H9 (cell line): ENCODE results near the gene SMARCC2. TPM values are rescaled to one million over a fixed set of nuclear protein-coding genes. Genes with fewer than 3 reads are reported as not detected.

ENCODE experiments used
- DNase-seq: peaks from one replicate; pipeline ENCODE4 v3.0.0-alpha.2; 2017
- H2AFZ ChIP-seq: one replicate; pipeline ENCODE4 v1.6.1; 2013; ENCODE audit warnings: mild to moderate bottlenecking, low read length, control low read depth, moderate library complexity
- H2AK5ac ChIP-seq: 2 replicates; pipeline ENCODE4 v1.6.1; 2013; ENCODE audit warnings: low read length, control low read depth, mixed read lengths; ENCODE audit not compliant: insufficient read length
- H2BK120ac ChIP-seq: one replicate; pipeline ENCODE4 v1.6.1; 2013; ENCODE audit warnings: low read depth, mild to moderate bottlenecking, low read length, control low read depth, inconsistent platforms; ENCODE audit not compliant: poor library complexity, severe bottlenecking
- H2BK12ac ChIP-seq: 2 replicates; pipeline ENCODE4 v1.6.1; 2013; ENCODE audit warnings: low read length, control low read depth, mixed read lengths, low read depth; ENCODE audit not compliant: insufficient read length
- H2BK15ac ChIP-seq: 2 replicates; pipeline ENCODE4 v1.6.1; 2013; ENCODE audit warnings: low read depth, low read length, control low read depth
- H2BK20ac ChIP-seq: one replicate; pipeline ENCODE4 v1.6.1; 2013; ENCODE audit warnings: low read depth, mild to moderate bottlenecking, low read length, control low read depth, inconsistent platforms; ENCODE audit not compliant: poor library complexity, severe bottlenecking
- H2BK5ac ChIP-seq: 2 replicates; pipeline ENCODE4 v1.6.1; 2013; ENCODE audit warnings: low read length, control low read depth, mixed read lengths; ENCODE audit not compliant: insufficient read length
- H3K14ac ChIP-seq: 2 replicates; pipeline ENCODE4 v1.6.1; 2013; ENCODE audit warnings: low read length, control low read depth; ENCODE audit not compliant: insufficient read depth
- H3K18ac ChIP-seq: 2 replicates; pipeline ENCODE4 v1.6.1; 2013; ENCODE audit warnings: low read depth, mild to moderate bottlenecking, mixed read lengths, low read length, control low read depth; ENCODE audit not compliant: insufficient read length
- H3K23ac ChIP-seq: 2 replicates; pipeline ENCODE4 v1.6.1; 2013; ENCODE audit warnings: low read length, control low read depth, mixed read lengths, low read depth; ENCODE audit not compliant: insufficient read length
- H3K23me2 ChIP-seq: 2 replicates; pipeline ENCODE4 v1.6.1; 2013; ENCODE audit warnings: low read depth, mild to moderate bottlenecking, mixed read lengths, low read length, control low read depth; ENCODE audit not compliant: insufficient read length, poor library complexity, severe bottlenecking
- H3K27ac ChIP-seq: 2 replicates; pipeline ENCODE4 v1.5.1; 2013; ENCODE audit warnings: low read length, control low read depth, mixed read lengths, low read depth; ENCODE audit not compliant: insufficient read length
- H3K27me3 ChIP-seq: 2 replicates; pipeline ENCODE4 v1.6.1; 2013; ENCODE audit warnings: low read length, control low read depth, inconsistent platforms; ENCODE audit not compliant: insufficient read depth
- H3K4ac ChIP-seq: 2 replicates; pipeline ENCODE4 v1.6.1; 2013; ENCODE audit warnings: low read depth, mild to moderate bottlenecking, control low read depth, inconsistent platforms, low read length, moderate library complexity
- H3K4me1 ChIP-seq: 2 replicates; pipeline ENCODE4 v1.6.1; 2013; ENCODE audit warnings: low read length, control low read depth, inconsistent platforms; ENCODE audit not compliant: insufficient read depth
- H3K4me2 ChIP-seq: 2 replicates; pipeline ENCODE4 v1.6.1; 2013; ENCODE audit warnings: low read length, control low read depth, mixed read lengths; ENCODE audit not compliant: insufficient read length, insufficient read depth
- H3K56ac ChIP-seq: 2 replicates; pipeline ENCODE4 v1.6.1; 2013; ENCODE audit warnings: low read depth, mild to moderate bottlenecking, mixed read lengths, low read length, control low read depth; ENCODE audit not compliant: insufficient read length
- H3K79me1 ChIP-seq: 2 replicates; pipeline ENCODE4 v1.6.1; 2013; ENCODE audit warnings: low read depth, mild to moderate bottlenecking, moderate library complexity, low read length, control low read depth, inconsistent platforms; ENCODE audit not compliant: insufficient read depth, poor library complexity, severe bottlenecking
- H3K79me2 ChIP-seq: 2 replicates; pipeline ENCODE4 v1.6.1; 2013; ENCODE audit warnings: low read length, control low read depth, inconsistent platforms; ENCODE audit not compliant: insufficient read depth
- H3K9ac ChIP-seq: 2 replicates; pipeline ENCODE4 v1.6.1; 2013; ENCODE audit warnings: low read length, control low read depth, mixed read lengths; ENCODE audit not compliant: insufficient read length; ENCODE audit errors: extremely low read depth
- H3K9me3 ChIP-seq: one replicate; pipeline ENCODE4 v1.6.1; 2013; ENCODE audit warnings: low read depth, low read length, inconsistent platforms; ENCODE audit not compliant: control insufficient read depth
- H3T11ph ChIP-seq: one replicate; pipeline ENCODE4 v1.6.1; 2013; ENCODE audit warnings: mild to moderate bottlenecking, low read length, control low read depth, inconsistent platforms
- H4K20me1 ChIP-seq: one replicate; pipeline ENCODE4 v1.6.1; 2013; ENCODE audit not compliant: control insufficient read depth, insufficient read length, insufficient read depth
- H4K5ac ChIP-seq: 2 replicates; pipeline ENCODE4 v1.6.1; 2013; ENCODE audit warnings: low read depth, mild to moderate bottlenecking, mixed read lengths, low read length, control low read depth; ENCODE audit not compliant: insufficient read length
- H4K8ac ChIP-seq: replicated peaks from 2 replicates; pipeline ENCODE4 v1.6.1; 2013; ENCODE audit warnings: low read length, control low read depth, mixed read lengths, low read depth; ENCODE audit not compliant: insufficient read length
- H4K91ac ChIP-seq: 2 replicates; pipeline ENCODE4 v1.6.1; 2013; ENCODE audit warnings: low read depth, mild to moderate bottlenecking, moderate library complexity, mixed read lengths, low read length, control low read depth; ENCODE audit not compliant: insufficient read length
- H3K27ac Mint-ChIP-seq, 3 experiments: 2 replicates in 2 of 3; 3 replicates in 1 of 3; pipeline ENCODE4 v1.8.0; 2020 to 2021; ENCODE audit warnings: mixed read lengths in 3 of 3, mild to moderate bottlenecking in 1 of 3, moderate library complexity in 1 of 3
- H3K27me3 Mint-ChIP-seq: 2 replicates; pipeline ENCODE4 v1.8.0; 2021; ENCODE audit warnings: low read depth, mild to moderate bottlenecking, moderate library complexity, mixed read lengths
- H3K36me3 Mint-ChIP-seq, 3 experiments: 2 replicates in 2 of 3; 3 replicates in 1 of 3; pipeline ENCODE4 v1.8.0; 2020 to 2021; ENCODE audit warnings: low read depth in 3 of 3, mixed read lengths in 3 of 3; ENCODE audit not compliant: insufficient read depth in 1 of 3
- H3K4me1 Mint-ChIP-seq, 2 experiments: 2 replicates each; pipeline ENCODE4 v1.8.0; 2020; ENCODE audit warnings: mixed read lengths in 2 of 2
- H3K4me3 Mint-ChIP-seq, 2 experiments: 2 replicates in 1 of 2; 3 replicates in 1 of 2; pipeline ENCODE4 v1.8.0; 2020 to 2021; ENCODE audit warnings: mild to moderate bottlenecking in 2 of 2, mixed read lengths in 2 of 2, moderate library complexity in 1 of 2
- H3K9me3 Mint-ChIP-seq, 2 experiments: 2 replicates in 1 of 2; 3 replicates in 1 of 2; pipeline ENCODE4 v1.8.0; 2020; ENCODE audit warnings: mild to moderate bottlenecking in 2 of 2, mixed read lengths in 2 of 2, moderate library complexity in 1 of 2
- CTCF ChIP-seq: fragments of 200-600 bp; sonication (generic); conservative IDR thresholded peaks from 3 replicates; pipeline ENCODE4 v1.8.0; 2021; ENCODE audit warnings: antibody characterized with exemption, mild to moderate bottlenecking
- WGBS: extraction: QIAGEN DNeasy Blood & Tissue Kit; methylation state at CpG from one replicate; pipeline ENCODE4 v1.1.7; 2013; ENCODE audit warnings: missing lambda C conversion rate, low lambda C conversion rate, mixed read lengths; ENCODE audit not compliant: insufficient read length; ENCODE audit errors: extremely low coverage; 5-methylcytosine and 5-hydroxymethylcytosine counted together
- total RNA-seq: library from RNA; stranded (reverse); gene quantifications from 2 replicates; pipeline ENCODE4 v1.2.1, GENCODE V29; 2021

Gene SMARCC2
- total RNA-seq, 1 experiment from 2014 or later = 86.9 TPM

GRCh38 chr12:56155256-56155845, 33.9 kb downstream of the SMARCC2 start:
- Histone ChIP-seq H3K27ac (no peak overlapping the region), H3K56ac (no peak overlapping the region), H3K18ac (no peak overlapping the region), H3K79me2 (peaks cover 3% of the 10 kb centered on the region; the same call in 1 of the 2 replicates), H3K4me1 (peaks cover 7% of the 10 kb centered on the region; the same call in 1 of the 2 replicates), H3T11ph (no peak overlapping the region), H2BK5ac (no peak overlapping the region), H3K14ac (no peak overlapping the region), H2AFZ (no peak overlapping the region), H3K27me3 (no peaks in the 10 kb centered on the region), H3K23me2 (peaks cover 25% of the 10 kb centered on the region), H3K4me2 (no peak overlapping the region), H2BK120ac (no peak overlapping the region), H3K23ac (no peak overlapping the region), H4K91ac (no peak overlapping the region), H4K8ac (no peak overlapping the region), H4K20me1 (no peaks in the 10 kb centered on the region), H2BK15ac (no peak overlapping the region), H2AK5ac (no peak overlapping the region), H3K4ac (no peak overlapping the region), H4K5ac (no peak overlapping the region), H3K9me3 (no peaks in the 10 kb centered on the region), H2BK12ac (no peak overlapping the region), H3K9ac (no peak overlapping the region), H2BK20ac (no peak overlapping the region), H3K79me1 (peaks cover 2% of the 10 kb centered on the region)
- no peak for TF ChIP-seq CTCF
- H3K4me3 Mint-ChIP-seq = peak overlapping the region in 1 of 2 experiments; percentile 54; a peak in 2 of 5 replicates
- H3K27ac Mint-ChIP-seq = peak overlapping the region in 2 of 3 experiments; percentile 3 to 30; a peak in 3 of 7 replicates
- H3K27me3 Mint-ChIP-seq = peaks cover 6% of the 10 kb centered on the region; the same call in 1 of the 2 replicates
- H3K4me1 Mint-ChIP-seq = peaks cover 39 to 50% of the 10 kb centered on the region in 2 experiments
- H3K36me3 Mint-ChIP-seq = peaks cover 33 to 40% (median 35%) of the 10 kb centered on the region in 3 experiments
- DNase-seq = no peak
- H3K9me3 Mint-ChIP-seq = peaks cover 0 to 4% of the 10 kb centered on the region in 2 experiments; a peak in 3 of 5 replicates
- no CpG with 5 or more reads among the region's 11 CpGs for WGBS
